K562 (cell line): ENCODE results near the gene NRF1. TPM values are rescaled to one million over a fixed set of nuclear protein-coding genes. Genes with fewer than 3 reads are reported as not detected.

Source experiments
- ADNP ChIP-seq: fragments of 200-800 bp; sonication (Bioruptor generic); IDR thresholded peaks from 2 replicates; pipeline ENCODE4 v1.6.1; 2016; ENCODE audit warnings: missing genetic modification characterization, missing compliant biosample characterization
- BMI1 ChIP-seq: fragments of 150-350 bp; IDR thresholded peaks from 2 replicates; pipeline ENCODE4 v1.6.1; 2014; ENCODE audit warnings: low read length
- CCNT2 ChIP-seq: IDR thresholded peaks from 2 replicates; pipeline ENCODE4 v1.6.1; 2011; ENCODE audit warnings: borderline replicate concordance, low read depth, mild to moderate bottlenecking, moderate library complexity, mixed read lengths, low read length; ENCODE audit not compliant: insufficient read length; ENCODE audit errors: extremely low read depth
- CLOCK ChIP-seq: fragments of 250-450 bp; sonication (Bioruptor Pico); IDR thresholded peaks from 2 replicates; pipeline ENCODE4 v1.4.0; 2020; ENCODE audit warnings: mild to moderate bottlenecking, moderate library complexity, borderline replicate concordance
- CSDE1 ChIP-seq, 2 experiments: fragments of 450-650 bp; IDR thresholded peaks; 2 replicates each; pipeline ENCODE4 v1.6.1; 2016; ENCODE audit warnings: mild to moderate bottlenecking in 1 of 2
- EGR1 ChIP-seq: fragments of 450-650 bp; conservative IDR thresholded peaks from 2 replicates; pipeline ENCODE4 v1.6.1; 2017; ENCODE audit warnings: mild to moderate bottlenecking
- FOXO4 ChIP-seq: fragments of 450-650 bp; formaldehyde crosslinking; IDR thresholded peaks from 2 replicates; pipeline ENCODE4 v1.4.0; 2020; ENCODE audit warnings: mild to moderate bottlenecking, moderate library complexity
- HMG20B ChIP-seq: fragments of 250-450 bp; sonication (Bioruptor Pico); IDR thresholded peaks from 2 replicates; pipeline ENCODE4 v1.5.0; 2021; ENCODE audit warnings: mild to moderate bottlenecking
- ILK ChIP-seq: fragments of 450-650 bp; IDR thresholded peaks from 2 replicates; pipeline ENCODE4 v1.6.1; 2016; ENCODE audit warnings: missing genetic modification characterization, low read depth, mild to moderate bottlenecking, missing compliant biosample characterization, moderate library complexity, borderline replicate concordance
- LEF1 ChIP-seq: fragments of 450-650 bp; IDR thresholded peaks from 2 replicates; pipeline ENCODE4 v1.6.1; 2016; ENCODE audit warnings: mild to moderate bottlenecking
- MYBL2 ChIP-seq, 2 experiments: fragments of 450-650 bp in 1 of 2; sonication (generic) in 1 of 2; formaldehyde crosslinking in 1 of 2; IDR thresholded peaks; 2 replicates each; pipeline versions ENCODE4 v1.6.1 to v1.8.1; 2017 to 2022; ENCODE audit warnings: borderline replicate concordance in 1 of 2, inconsistent platforms in 1 of 2, low read depth in 1 of 2, mild to moderate bottlenecking in 1 of 2, missing genetic modification reagents in 1 of 2, moderate library complexity in 1 of 2
- NBN ChIP-seq: fragments of 450-650 bp; IDR thresholded peaks from 2 replicates; pipeline ENCODE4 v1.6.1; 2016; ENCODE audit warnings: low read depth, mild to moderate bottlenecking
- NELFE ChIP-seq: IDR thresholded peaks from 2 replicates; pipeline ENCODE4 v1.6.1; 2011; ENCODE audit warnings: mild to moderate bottlenecking; ENCODE audit not compliant: insufficient read depth, insufficient read length
- NFXL1 ChIP-seq: fragments of 450-650 bp; formaldehyde crosslinking; IDR thresholded peaks from 2 replicates; pipeline ENCODE4 v1.4.0; 2021; ENCODE audit warnings: mild to moderate bottlenecking
- PHF20 ChIP-seq: fragments of 450-650 bp; IDR thresholded peaks from 2 replicates; pipeline ENCODE4 v1.6.1; 2018; ENCODE audit not compliant: partially characterized antibody
- PHTF2 ChIP-seq: fragments of 250-450 bp; sonication (Bioruptor Pico); IDR thresholded peaks from 2 replicates; pipeline ENCODE4 v1.5.0; 2021; ENCODE audit warnings: mild to moderate bottlenecking
- RBM14 ChIP-seq: fragments of 200-400 bp; formaldehyde crosslinking; IDR thresholded peaks from 2 replicates; pipeline ENCODE4 v1.6.1; 2018; ENCODE audit warnings: low read depth, mild to moderate bottlenecking, low read length, moderate library complexity, borderline replicate concordance; ENCODE audit not compliant: insufficient read depth
- SLC30A9 ChIP-seq: fragments of 250-450 bp; sonication (Bioruptor Pico); IDR thresholded peaks from 2 replicates; pipeline ENCODE4 v1.8.0; 2022; ENCODE audit warnings: mild to moderate bottlenecking, moderate library complexity
- SNAPC5 ChIP-seq: fragments of 250-450 bp; sonication (Bioruptor Pico); IDR thresholded peaks from 2 replicates; pipeline ENCODE4 v1.8.0; 2021; ENCODE audit warnings: moderate library complexity, mild to moderate bottlenecking, inconsistent platforms
- TBP ChIP-seq: optimal IDR thresholded peaks from 2 replicates; pipeline ENCODE3; 2011; ENCODE audit warnings: low read depth, low read length, improper control_type of control experiment
- ZBTB26 ChIP-seq: fragments of 450-650 bp; formaldehyde crosslinking; IDR thresholded peaks from 2 replicates; pipeline ENCODE4 v1.4.0; 2022; ENCODE audit warnings: missing genetic modification characterization
- ZFP30 ChIP-seq: fragments of 250-450 bp; sonication (Bioruptor Pico); IDR thresholded peaks from 2 replicates; pipeline ENCODE4 v1.8.0; 2022; ENCODE audit warnings: moderate library complexity, mild to moderate bottlenecking, inconsistent platforms, borderline replicate concordance
- ZNF224 ChIP-seq: sonication (generic); formaldehyde crosslinking; IDR thresholded peaks from 2 replicates; pipeline ENCODE4 v1.8.0; 2022; ENCODE audit warnings: mild to moderate bottlenecking, missing genetic modification reagents
- ZNF311 ChIP-seq: fragments of 250-450 bp; sonication (Bioruptor Pico); IDR thresholded peaks from 2 replicates; pipeline ENCODE4 v1.4.0; 2020; ENCODE audit warnings: mild to moderate bottlenecking, moderate library complexity
- ZNF780A ChIP-seq: fragments of 250-450 bp; sonication (Bioruptor Pico); IDR thresholded peaks from 2 replicates; pipeline ENCODE4 v1.5.0; 2021; ENCODE audit warnings: mild to moderate bottlenecking
- polyA plus RNA-seq, 8 experiments: library from polyadenylated mRNA; depleted of rRNA in 4 of 8; stranded (reverse) in 5 of 8; unstranded in 3 of 8; fragments of >200 nt; fragmentation: Nextera tagmentation in 2 of 8; fragmentation: Illumina TruSeq in 1 of 8; extraction: Ambion mirVana in 2 of 8; extraction: Trizol in 1 of 8; gene quantifications; 2 replicates each; pipeline versions ENCODE4 v1.2.1 to v1.2.3, GENCODE V29; 2011 to 2014; ENCODE audit warnings: inconsistent platforms in 1 of 8, missing spikeins in 1 of 8
- total RNA-seq, 7 experiments: library from RNA; depleted of rRNA in 6 of 7; stranded (reverse); fragments of >200 nt in 6 of 7; fragmentation: Illumina TruSeq in 2 of 7; extraction: Trizol in 2 of 7; gene quantifications; 2 replicates each; pipeline versions ENCODE4 v1.2.1 to v1.2.3, GENCODE V29; 2011 to 2021; ENCODE audit warnings: low replicate concordance in 1 of 7

NRF1 gene
- total and polyA plus RNA-seq, 9 of the 15 experiments (the other 6 are each of a cell fraction or from before 2014, with no cell fraction given), result 8.6 to 28.8 (median 20.3) TPM

GRCh38 chr7:129779602-129780256 lies 168.2 kb downstream of the NRF1 start (continued):
- TF ChIP-seq CLOCK (CRISPR knock-in tag) (no peak), RBM14 (no peak), ZNF224 (no peak), ADNP (tag) (no peak), CCNT2 (peak; percentile 63), PHF20 (peak; percentile 55), NBN (no peak), EGR1 (peak; percentile 84), MYBL2 (IDR thresholded peaks at IDR 0.05; ENCODE audit: low read depth) (no peak), MYBL2 (CRISPR knock-in tag; IDR thresholded peaks at IDR 0.05; ENCODE audit: borderline replicate concordance) (no peak), NFXL1 (CRISPR knock-in tag) (no peak), ILK (tag) (no peak), LEF1 (no peak), SNAPC5 (CRISPR knock-in tag) (no peak), BMI1 (no peak), TBP (peak; percentile 73), SLC30A9 (CRISPR knock-in tag) (no peak), ZBTB26 (CRISPR knock-in tag) (no peak), ZFP30 (CRISPR knock-in tag) (no peak), HMG20B (CRISPR knock-in tag) (no peak), PHTF2 (CRISPR knock-in tag) (no peak), ZNF311 (CRISPR knock-in tag) (no peak), CSDE1 (IDR thresholded peaks at IDR 0.05) (no peak), ZNF780A (no peak), FOXO4 (CRISPR knock-in tag) (no peak), NELFE (no peak)
